ENCODE measurements around the gene RAB31.

Gene RAB31

DNA sequence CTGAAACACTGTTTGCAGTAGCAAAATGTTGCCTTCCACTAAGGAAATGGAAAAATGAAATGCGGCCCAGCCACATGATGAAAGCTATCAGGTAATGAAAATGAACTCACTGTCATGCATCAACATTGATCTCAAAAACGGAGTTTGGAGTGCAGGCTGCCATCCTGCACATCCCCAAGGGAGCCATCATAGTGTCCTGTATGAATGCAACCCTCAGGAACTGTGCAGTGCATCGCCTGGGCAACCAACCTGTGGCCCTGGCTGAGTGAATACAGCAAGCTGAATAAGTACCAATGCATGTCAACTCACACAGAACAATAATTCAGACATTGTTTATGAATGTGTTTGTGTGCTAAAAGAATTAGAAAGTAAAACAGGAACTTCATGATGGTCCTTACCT, 154.6 kb downstream of the RAB31 start:
- Histone ChIP-seq H3K9me3 (ENCODE audit: control insufficient read depth, low read length) (no peaks in the 10 kb centered on the region), H3K9ac (ENCODE audit: low read length) (no peak overlapping the region), H3K27me3 (ENCODE audit: control insufficient read depth, insufficient read depth, low read length) (no peaks in the 10 kb centered on the region), H3K4me3 (ENCODE audit: low read length) (no peak overlapping the region), H3K36me3 (ENCODE audit: control insufficient read depth, insufficient read depth, low read length) (no peaks in the 10 kb centered on the region), H3K4me1 (ENCODE audit: control insufficient read depth, insufficient read depth, low read length) (peaks cover 4% of the 10 kb centered on the region)

DNA sequence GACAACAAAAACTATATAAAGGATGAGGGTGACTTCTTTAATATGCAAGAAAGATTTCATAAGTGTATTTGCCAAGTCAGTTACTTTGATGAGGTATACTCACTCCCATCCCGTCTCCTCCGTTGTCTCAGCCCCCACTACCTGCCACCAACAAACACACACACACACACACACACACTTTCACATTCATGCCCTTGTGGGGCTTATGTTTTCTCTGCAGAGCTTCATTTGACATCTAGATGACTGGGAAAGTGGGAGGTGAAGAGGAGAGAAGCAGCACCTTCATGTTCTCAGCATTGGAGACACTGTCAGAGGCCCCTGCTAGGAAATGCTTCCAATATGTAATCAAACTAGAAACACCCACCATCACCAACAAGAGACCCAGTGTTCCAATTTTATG, 155.2 kb downstream of the RAB31 start:
- H3K9me3 ChIP-seq (ENCODE audit: control insufficient read depth, low read length) = no peaks in the 10 kb centered on the region
- H3K9ac ChIP-seq (ENCODE audit: low read length) = no peak overlapping the region
- peaks cover 4% of the 10 kb centered on the region for H3K4me1 ChIP-seq (ENCODE audit: control insufficient read depth, insufficient read depth, low read length)
- H3K36me3 ChIP-seq (ENCODE audit: control insufficient read depth, insufficient read depth, low read length) = no peaks in the 10 kb centered on the region
- H3K27me3 ChIP-seq (ENCODE audit: control insufficient read depth, insufficient read depth, low read length) = no peaks in the 10 kb centered on the region
- H3K4me3 ChIP-seq (ENCODE audit: low read length) = no peak overlapping the region

DNA sequence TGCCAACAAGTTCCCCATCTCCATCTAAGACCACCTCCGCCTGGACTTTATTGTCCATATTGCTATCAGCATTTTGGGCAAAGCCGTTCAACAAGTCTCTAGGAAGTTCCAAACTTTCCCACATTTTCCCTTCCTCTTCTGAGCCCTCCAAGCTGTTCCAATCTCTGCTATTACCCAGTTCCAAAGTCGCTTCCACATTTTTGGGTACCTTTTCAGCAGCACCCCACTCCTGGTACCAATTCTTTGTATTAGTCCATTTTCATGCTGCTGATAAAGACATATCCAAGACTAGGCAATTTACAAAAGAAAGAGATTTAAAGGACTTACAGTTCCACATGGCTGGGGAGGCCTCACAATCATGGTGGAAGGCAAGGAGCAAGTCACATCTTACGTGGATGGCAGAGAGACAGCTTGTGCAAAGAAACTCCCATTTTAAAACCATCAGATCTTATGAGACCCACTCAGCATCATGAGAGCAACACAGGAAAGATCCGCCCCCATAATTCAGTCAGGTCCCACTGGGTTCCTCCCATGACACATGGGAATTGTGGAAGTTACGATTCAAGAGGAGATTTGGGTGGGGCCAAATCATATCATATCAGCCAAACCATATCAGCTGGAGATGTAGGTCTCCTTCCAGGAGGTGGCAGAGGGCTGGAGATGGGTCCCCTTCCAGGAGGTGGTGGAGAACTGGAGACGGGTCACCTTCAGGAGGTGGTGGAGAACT, 157.8 kb downstream of the RAB31 start:
- Histone ChIP-seq H3K36me3 (ENCODE audit: control insufficient read depth, insufficient read depth, low read length) (no peaks in the 10 kb centered on the region), H3K9me3 (ENCODE audit: control insufficient read depth, low read length) (no peaks in the 10 kb centered on the region), H3K9ac (ENCODE audit: low read length) (no peak overlapping the region), H3K4me1 (ENCODE audit: control insufficient read depth, insufficient read depth, low read length) (peaks cover 27% of the 10 kb centered on the region), H3K27me3 (ENCODE audit: control insufficient read depth, insufficient read depth, low read length) (no peaks in the 10 kb centered on the region), H3K4me3 (ENCODE audit: low read length) (no peak overlapping the region)

DNA sequence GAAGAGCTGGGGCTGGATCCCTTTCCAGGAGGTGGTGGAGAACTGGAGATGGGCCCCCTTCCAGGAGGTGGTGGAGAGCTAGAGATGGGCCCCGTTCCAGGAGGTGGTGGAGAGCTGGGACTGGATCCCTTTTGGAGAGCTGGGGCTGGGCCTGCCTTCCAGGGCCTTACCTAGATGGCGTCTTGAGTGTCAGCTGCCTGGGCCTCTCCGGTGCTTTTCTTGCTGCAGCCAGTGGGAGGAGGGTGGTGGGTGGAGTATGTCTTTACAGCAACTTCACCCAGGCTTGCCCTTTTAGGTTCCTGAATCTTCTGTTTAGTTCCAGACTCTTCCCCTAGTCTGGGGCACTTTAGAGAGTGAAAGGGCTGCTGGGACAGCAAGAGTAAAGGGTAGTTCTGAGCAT, 158.5 kb downstream of the RAB31 start:
- H3K36me3 ChIP-seq (ENCODE audit: control insufficient read depth, insufficient read depth, low read length) = no peaks in the 10 kb centered on the region
- no peaks in the 10 kb centered on the region for H3K27me3 ChIP-seq (ENCODE audit: control insufficient read depth, insufficient read depth, low read length)
- peaks cover 27% of the 10 kb centered on the region for H3K4me1 ChIP-seq (ENCODE audit: control insufficient read depth, insufficient read depth, low read length)
- H3K4me3 ChIP-seq (ENCODE audit: low read length) = no peak overlapping the region
- H3K9ac ChIP-seq (ENCODE audit: low read length) = no peak overlapping the region
- H3K9me3 ChIP-seq (ENCODE audit: control insufficient read depth, low read length) = no peaks in the 10 kb centered on the region

DNA sequence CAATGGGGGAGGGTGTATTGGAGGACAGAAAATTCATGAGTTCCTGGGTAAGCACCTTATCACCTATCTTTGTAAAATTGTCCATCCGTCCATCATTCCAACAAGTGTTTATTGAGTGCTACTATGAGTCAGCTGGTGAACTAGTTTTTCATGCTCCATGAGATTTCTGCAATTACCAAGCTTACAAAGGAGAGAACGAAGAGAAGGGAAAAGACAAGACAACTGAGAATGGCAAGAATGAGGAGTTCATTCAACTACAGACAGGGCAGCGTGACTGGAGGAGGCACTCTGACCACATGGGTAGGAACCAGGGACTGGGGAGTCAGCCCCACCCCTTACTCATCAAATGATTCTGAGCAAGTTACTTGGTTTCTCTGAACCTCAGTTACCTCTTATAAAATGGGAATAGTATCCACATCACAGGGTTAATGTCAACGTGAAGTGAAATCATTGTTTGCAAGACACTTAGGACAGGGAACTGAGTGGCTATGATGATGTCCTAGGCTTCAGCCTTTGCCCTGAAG, 159.0 kb downstream of the RAB31 start:
- Histone ChIP-seq H3K4me3 (ENCODE audit: low read length) (no peak overlapping the region), H3K9me3 (ENCODE audit: control insufficient read depth, low read length) (no peaks in the 10 kb centered on the region), H3K4me1 (ENCODE audit: control insufficient read depth, insufficient read depth, low read length) (peaks cover 27% of the 10 kb centered on the region), H3K9ac (ENCODE audit: low read length) (no peak overlapping the region), H3K36me3 (ENCODE audit: control insufficient read depth, insufficient read depth, low read length) (no peaks in the 10 kb centered on the region), H3K27me3 (ENCODE audit: control insufficient read depth, insufficient read depth, low read length) (no peaks in the 10 kb centered on the region)

DNA sequence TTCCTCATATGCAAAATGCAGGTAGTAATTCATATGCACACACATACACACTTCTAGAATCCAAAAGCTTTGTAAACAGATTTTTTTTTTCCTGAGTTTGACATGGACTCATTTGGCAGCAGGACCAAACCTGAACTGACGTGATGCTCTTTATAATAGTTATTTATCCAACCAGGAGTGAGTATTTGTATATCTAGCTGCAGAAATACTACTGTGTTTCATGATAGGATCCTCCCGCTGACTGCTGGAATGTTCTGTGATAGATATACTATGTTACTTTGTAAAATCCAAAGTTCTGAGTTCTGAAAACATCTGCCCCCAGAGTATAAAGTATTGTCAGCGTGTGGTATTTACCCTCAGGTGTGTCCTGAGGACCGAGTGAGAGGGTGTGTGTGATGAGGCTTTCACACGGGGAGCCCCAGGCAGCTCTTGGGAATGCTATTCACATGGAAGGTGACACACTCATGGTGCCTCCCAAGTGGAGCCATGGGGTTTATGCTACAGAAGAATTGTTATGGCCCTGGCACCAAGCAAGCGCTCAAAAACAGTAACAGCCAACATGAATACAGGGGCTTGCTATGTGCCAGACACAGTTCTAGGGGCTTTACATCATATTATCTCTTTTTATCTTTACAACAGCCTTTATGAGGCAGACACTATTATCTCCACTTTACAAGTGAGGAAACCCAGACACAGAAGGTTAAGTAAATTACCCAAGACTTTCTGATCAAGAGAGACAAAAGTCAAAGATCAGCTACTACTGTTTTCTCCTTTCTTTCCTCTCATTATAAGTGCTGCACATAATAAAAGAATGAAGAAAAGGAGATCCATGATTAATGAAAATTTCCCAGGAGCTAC, 161.0 kb downstream of the RAB31 start:
- H3K4me3 ChIP-seq (ENCODE audit: low read length) = no peak overlapping the region
- H3K9ac ChIP-seq (ENCODE audit: low read length) = no peak overlapping the region
- no peaks in the 10 kb centered on the region for H3K36me3 ChIP-seq (ENCODE audit: control insufficient read depth, insufficient read depth, low read length)
- peaks cover 27% of the 10 kb centered on the region for H3K4me1 ChIP-seq (ENCODE audit: control insufficient read depth, insufficient read depth, low read length)
- no peaks in the 10 kb centered on the region for H3K27me3 ChIP-seq (ENCODE audit: control insufficient read depth, insufficient read depth, low read length)
- no peaks in the 10 kb centered on the region for H3K9me3 ChIP-seq (ENCODE audit: control insufficient read depth, low read length)

DNA sequence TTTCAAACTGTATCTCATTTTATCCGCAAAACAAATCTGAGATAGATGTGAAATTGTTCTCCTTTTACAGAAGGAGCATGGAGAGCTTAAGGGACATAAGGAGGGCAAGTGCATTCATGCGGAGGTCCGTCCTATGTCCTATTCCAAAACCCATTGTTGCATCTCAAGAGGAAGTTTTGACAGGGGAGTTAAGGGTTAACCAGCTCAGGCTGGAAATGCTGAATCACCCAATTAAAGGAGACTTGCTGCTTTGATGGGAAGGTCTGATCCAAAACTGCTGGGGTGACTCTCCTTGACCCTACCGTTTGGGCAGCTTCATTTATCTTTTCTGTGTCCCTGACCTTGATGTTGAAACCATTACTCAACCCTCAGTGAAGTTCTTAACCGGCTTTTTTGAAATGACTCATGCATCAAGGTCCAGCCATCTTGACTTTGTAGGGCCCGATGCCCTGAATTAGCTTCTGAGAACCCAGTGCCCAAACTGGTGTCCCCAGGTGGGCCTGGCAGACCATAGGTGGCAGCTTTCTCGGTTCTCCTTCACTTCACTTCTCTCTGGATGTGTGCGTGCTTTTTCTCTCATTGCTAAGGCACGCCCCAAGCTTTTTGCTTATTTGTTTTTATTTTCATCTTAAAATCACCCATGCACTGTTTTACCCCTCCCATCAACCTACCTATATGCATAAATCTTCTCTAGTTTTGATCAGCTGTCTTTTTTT, 161.8 kb downstream of the RAB31 start:
- no peak overlapping the region for H3K4me3 ChIP-seq (ENCODE audit: low read length)
- no peaks in the 10 kb centered on the region for H3K9me3 ChIP-seq (ENCODE audit: control insufficient read depth, low read length)
- no peaks in the 10 kb centered on the region for H3K36me3 ChIP-seq (ENCODE audit: control insufficient read depth, insufficient read depth, low read length)
- H3K27me3 ChIP-seq (ENCODE audit: control insufficient read depth, insufficient read depth, low read length) = no peaks in the 10 kb centered on the region
- peaks cover 27% of the 10 kb centered on the region for H3K4me1 ChIP-seq (ENCODE audit: control insufficient read depth, insufficient read depth, low read length)
- no peak overlapping the region for H3K9ac ChIP-seq (ENCODE audit: low read length)

DNA sequence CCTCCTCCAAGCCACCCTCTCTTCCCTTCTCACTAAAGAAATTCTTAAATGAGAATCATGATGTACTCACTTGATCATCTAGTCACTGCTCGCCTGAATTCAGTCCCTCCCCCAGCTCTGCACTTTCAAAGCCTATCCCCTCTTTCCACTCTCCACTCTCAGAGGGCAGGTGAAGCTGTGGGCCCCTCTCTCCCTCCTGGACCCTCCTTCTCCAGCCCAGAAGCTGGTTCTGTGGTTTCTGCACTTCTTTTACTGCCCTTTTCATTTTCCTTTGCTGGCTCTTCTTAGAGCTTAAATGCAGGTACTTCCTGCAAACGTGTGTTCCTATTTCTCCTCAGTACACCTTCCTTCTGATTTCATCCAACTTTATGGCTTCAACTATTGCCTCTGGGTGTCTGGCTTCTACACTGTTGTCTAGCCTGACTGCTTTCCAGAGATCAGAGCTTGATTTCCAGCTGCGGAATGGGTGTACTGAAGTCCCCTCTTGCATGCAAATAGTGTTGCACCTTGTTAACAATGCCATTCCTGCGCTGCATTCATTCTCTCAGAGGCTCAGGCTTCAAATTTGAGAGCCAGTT, 162.4 kb downstream of the RAB31 start:
- Histone ChIP-seq H3K36me3 (ENCODE audit: control insufficient read depth, insufficient read depth, low read length) (no peaks in the 10 kb centered on the region), H3K4me1 (ENCODE audit: control insufficient read depth, insufficient read depth, low read length) (peaks cover 27% of the 10 kb centered on the region), H3K4me3 (ENCODE audit: low read length) (no peak overlapping the region), H3K9me3 (ENCODE audit: control insufficient read depth, low read length) (no peaks in the 10 kb centered on the region), H3K9ac (ENCODE audit: low read length) (no peak overlapping the region), H3K27me3 (ENCODE audit: control insufficient read depth, insufficient read depth, low read length) (no peaks in the 10 kb centered on the region)

DNA sequence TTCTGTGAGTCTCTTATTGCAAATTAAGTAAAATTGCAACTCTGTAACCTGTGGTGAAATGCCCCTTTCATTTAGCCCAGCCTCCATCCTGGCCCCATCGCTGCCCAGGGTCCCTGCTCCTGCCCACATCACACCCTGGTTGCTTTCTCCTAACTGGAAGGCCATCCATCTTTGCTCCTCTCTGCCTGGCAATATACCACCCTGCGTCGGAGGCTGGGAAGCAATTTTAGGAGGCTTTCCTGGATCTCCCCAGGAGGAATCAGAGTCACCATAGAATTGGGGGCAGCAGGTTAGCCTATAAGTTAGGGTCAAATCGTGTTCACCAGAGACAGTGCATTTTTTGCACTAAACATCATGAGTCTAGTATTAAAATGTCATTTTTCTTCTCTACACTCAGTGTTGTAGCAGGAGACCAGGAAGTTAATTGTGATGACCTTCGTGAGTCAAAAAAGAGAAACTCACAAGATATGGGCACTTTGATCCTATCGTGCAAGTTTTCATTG, 163.2 kb downstream of the RAB31 start:
- no peak overlapping the region for H3K9ac ChIP-seq (ENCODE audit: low read length)
- no peaks in the 10 kb centered on the region for H3K9me3 ChIP-seq (ENCODE audit: control insufficient read depth, low read length)
- H3K4me3 ChIP-seq (ENCODE audit: low read length) = no peak overlapping the region
- H3K27me3 ChIP-seq (ENCODE audit: control insufficient read depth, insufficient read depth, low read length) = no peaks in the 10 kb centered on the region
- H3K4me1 ChIP-seq (ENCODE audit: control insufficient read depth, insufficient read depth, low read length) = peaks cover 31% of the 10 kb centered on the region
- no peaks in the 10 kb centered on the region for H3K36me3 ChIP-seq (ENCODE audit: control insufficient read depth, insufficient read depth, low read length)

DNA sequence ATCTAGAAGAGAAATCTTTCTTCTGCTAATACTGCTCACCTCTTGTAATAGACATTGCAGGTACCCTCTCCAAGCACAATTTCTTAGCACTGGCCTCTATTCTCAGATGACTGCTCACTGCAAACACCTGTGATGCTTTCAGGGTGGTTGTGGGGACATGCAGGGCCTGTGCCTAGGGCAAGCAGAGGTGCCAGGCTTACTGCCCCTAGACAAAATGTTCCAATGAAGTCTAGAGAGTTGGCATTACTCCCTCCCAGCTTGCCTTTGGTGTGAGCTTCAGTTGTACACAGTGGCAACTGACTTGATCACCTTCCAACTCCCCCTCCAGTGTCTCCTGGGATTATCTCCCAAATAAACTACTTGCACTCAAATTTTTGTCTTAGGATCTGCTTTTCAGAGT, 164.7 kb downstream of the RAB31 start:
- H3K4me1 ChIP-seq (ENCODE audit: control insufficient read depth, insufficient read depth, low read length) = peaks cover 35% of the 10 kb centered on the region
- no peak overlapping the region for H3K4me3 ChIP-seq (ENCODE audit: low read length)
- no peak overlapping the region for H3K9ac ChIP-seq (ENCODE audit: low read length)
- no peaks in the 10 kb centered on the region for H3K9me3 ChIP-seq (ENCODE audit: control insufficient read depth, low read length)
- H3K27me3 ChIP-seq (ENCODE audit: control insufficient read depth, insufficient read depth, low read length) = no peaks in the 10 kb centered on the region
- H3K36me3 ChIP-seq (ENCODE audit: control insufficient read depth, insufficient read depth, low read length) = no peaks in the 10 kb centered on the region

DNA sequence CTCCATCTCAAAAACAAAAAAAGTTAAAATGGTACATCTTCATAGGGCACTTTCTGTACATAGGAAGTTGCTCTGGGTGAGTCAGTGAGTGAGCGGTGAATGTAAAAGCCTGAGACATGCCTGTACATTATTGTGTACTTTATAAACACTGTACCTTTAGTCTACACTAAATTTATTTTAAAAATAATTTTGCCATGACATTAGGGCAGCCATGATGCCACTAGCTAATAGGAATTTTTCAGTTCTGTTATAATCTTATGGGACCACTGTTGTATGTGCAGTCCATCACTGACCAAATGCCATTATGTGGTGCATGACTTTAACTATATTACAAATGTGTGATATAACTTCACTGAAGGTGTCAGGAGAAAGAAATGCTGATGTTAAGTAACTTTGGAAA, 166.6 kb downstream of the RAB31 start:
- no peaks in the 10 kb centered on the region for H3K27me3 ChIP-seq (ENCODE audit: control insufficient read depth, insufficient read depth, low read length)
- H3K9me3 ChIP-seq (ENCODE audit: control insufficient read depth, low read length) = no peaks in the 10 kb centered on the region
- peaks cover 23% of the 10 kb centered on the region for H3K4me1 ChIP-seq (ENCODE audit: control insufficient read depth, insufficient read depth, low read length)
- H3K36me3 ChIP-seq (ENCODE audit: control insufficient read depth, insufficient read depth, low read length) = no peaks in the 10 kb centered on the region
- no peak overlapping the region for H3K9ac ChIP-seq (ENCODE audit: low read length)
- no peak overlapping the region for H3K4me3 ChIP-seq (ENCODE audit: low read length)

Data from mucosa of stomach (tissue), 1 donor.